Superior temporal gyrus (tissue), 1 donor: ENCODE results near the gene PRPSAP1.

Experiments used
- DNase-seq: peaks from one replicate; pipeline ENCODE4 v3.0.0-alpha.2; 2016; ENCODE audit errors: extremely low spot score

PRPSAP1 gene

DNA sequence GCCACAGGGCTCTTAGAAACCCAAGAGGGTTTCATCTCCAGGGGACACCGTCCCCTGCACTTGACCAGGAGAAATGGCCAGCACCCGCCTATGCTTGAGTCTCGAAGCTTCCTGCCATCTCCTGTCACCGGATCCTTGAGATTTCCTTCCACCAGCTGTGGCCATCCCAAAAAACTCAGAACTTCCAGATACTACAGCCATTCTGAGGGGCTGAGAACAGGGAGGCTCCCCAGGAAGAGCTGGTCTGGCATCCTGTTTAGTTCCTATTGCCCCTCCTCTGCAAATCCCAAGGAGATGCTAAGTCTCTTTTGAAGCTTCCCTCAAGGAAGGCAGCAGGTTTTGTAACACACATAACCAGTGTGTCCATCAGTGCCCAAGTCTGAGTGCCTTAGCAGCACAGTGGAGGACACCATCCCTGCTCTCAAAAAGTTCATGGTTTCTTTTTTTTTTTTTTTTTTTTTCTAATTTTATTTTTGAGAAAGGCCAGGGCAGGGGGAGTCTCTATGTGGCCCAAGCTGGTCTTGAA lies 86.6 kb downstream of the PRPSAP1 start:
- no peak for DNase-seq

DNA sequence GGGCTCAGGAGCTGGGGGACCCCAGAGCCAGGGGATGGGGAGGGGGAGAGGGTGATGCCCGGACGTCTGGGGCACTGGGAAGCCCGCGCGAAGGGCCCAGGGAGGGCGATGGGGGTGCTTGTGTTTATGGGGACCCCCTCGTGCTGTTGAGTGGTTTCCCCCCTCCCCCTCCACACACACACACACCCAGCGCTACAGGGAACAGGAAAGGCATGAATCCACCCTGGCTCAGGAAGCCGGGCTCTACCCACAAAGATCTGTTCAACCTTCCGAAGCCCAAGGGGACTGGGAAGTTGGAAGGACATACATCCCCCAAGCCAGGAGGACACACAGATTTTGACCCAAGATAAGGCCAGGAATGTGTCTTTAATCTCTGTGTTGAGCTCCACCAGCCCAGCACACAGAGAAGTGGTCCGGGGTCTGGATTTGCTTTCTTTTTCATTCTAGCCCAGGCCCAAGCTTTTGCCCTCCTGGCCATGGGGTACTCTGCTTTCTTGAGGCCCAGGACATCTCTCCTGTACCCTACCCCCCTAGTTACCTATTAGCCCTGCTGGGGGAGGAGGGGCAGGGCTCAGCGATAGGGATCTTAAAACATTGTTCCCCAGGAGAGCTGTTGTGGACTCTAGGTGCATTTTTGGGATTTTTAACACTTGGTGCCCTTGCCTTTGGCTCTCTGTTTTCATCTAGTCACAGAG lies 87.3 kb downstream of the PRPSAP1 start:
- DNase-seq = no peak

DNA sequence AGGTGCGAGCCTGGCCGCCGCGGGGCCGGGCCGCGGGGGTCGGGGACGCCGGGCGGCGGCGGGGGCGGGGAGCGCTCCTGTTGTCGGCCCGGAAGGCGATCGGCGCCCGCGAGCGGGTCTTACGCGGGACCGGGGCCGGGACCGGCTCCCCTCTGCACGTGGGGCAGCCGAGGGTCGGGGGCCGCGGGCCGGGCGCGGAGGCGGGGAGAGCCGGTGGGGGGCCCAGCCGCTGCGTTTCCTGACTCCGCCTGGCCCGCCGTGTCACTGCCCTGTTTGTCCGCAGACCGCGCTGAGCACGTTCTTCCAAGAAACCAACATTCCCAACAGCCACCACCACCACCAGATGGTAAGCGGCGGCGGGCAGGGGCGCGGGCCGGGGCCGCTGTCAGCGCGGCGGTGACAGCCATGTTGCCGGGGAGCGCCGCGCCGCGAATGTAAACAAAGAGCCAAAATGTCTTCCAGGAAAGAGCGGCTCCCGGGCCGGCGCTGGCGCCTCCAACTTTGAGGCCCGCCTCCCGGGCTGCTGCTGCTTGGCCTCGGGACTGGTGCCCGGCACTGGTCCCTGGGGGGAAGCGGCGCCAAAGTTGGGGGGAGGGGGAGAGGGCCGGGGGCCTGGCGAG lies 88.0 kb downstream of the PRPSAP1 start:
- DNase-seq = no peak

DNA sequence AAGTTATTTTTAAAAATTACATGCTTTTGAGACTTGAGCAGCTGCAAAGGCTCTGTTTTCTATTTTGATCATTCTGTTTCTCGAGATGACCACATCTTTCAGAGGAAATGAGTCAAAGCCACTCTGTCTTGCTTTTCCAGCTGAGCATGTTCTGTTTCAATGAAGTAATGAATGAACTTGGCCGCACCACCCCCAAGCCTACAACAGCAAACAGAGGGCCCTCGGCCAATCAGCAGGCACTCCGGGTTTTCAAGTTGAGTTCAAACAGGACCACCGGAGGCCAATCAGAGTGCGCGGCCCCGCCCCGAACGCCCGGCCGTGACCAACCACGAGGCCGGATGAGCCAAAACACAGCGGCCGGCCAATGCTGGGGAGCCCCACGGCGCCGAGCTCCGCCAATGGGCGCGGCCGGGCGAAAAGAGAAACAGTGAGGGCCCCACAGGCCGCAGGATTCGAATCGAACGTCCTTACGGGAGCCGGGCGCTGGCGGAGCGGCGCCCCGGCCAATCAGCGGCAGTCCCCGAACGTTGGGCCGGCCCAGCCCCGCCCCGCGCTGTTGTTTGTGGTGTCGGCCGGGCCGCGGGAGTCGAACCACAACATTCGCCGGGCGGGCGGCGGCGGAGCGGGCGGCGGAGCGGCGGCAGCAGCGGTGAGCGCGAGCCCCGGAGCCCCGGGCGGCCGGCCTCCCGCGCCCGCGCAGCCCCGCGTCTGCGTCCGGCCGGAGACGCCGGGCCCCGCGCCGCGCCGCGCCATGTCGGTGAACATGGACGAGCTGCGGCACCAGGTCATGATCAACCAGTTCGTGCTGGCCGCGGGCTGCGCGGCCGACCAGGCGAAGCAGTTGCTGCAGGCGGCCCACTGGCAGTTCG lies 88.7 kb downstream of the PRPSAP1 start, which contains the start of gene UBALD2:
TSS of gene UBALD2 (plus strand) at position 594 of the 869 bp plus-strand sequence. CDS start at position 752, 158 bp downstream.
- peak; percentile 99 for DNase-seq

DNA sequence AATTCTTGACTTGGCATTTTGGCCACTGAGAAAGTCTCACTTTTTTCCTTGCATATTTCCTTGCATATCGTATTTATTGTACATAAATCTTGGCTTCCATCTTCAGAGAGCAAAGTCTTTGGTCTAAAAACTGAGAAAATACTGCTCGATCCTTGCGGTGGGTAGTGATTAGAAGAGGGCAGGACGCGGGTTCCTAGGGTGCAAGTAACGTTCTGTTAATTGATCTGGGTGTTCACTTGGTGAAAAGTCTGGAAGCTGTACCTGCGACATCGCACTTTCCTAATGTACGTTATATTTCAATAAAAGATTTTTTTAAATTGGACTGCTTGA lies 89.3 kb downstream of the PRPSAP1 start:
- DNase-seq = no peak

DNA sequence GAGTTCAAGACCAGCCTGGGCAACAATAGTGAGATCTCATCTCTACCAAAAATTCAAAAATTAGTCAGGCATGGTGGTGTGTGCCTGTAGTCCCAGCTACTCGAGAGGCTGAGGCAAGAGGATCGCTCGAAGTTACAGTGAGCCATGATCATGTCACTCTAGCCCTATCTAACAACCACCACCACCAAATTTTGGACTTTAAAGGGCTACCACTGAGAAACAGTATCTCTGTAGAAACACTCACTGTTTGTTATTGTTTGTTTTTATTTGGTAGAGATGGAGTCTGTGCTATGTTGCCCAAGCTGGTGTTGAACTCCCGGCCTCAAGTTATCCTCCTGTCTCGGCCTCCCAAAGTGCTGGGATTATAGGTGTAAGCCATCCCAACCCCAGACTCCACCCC lies 89.8 kb downstream of the PRPSAP1 start:
- no peak for DNase-seq

DNA sequence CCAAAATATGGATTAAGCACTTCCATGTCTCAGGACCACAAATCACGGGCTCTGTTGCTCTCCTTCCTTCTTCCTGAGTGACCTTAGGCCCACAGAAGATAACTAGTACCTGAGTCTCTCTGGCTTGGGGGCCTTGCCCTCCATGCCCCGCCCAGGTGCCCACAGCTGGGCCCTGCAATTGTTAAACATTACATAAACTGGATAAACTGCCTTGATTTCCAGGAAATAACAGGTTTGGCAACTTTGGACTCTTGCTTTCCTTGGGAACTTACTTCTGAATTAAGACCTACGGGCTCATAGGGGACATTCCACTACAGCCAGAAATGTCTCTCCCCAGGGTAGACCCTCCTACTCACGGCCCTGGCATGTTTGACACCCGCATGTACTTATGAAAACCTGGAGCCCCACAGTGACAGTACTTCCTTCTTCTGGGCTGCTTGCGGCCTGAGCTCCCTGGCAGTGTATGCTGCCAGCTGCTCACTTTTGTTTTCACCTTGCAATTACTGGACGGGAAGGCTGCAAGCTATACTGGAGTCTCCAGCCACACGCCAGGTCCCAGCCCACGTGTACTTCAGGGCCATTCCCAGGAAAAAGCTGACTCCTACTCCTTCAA lies 90.9 kb downstream of the PRPSAP1 start:
- no peak for DNase-seq

DNA sequence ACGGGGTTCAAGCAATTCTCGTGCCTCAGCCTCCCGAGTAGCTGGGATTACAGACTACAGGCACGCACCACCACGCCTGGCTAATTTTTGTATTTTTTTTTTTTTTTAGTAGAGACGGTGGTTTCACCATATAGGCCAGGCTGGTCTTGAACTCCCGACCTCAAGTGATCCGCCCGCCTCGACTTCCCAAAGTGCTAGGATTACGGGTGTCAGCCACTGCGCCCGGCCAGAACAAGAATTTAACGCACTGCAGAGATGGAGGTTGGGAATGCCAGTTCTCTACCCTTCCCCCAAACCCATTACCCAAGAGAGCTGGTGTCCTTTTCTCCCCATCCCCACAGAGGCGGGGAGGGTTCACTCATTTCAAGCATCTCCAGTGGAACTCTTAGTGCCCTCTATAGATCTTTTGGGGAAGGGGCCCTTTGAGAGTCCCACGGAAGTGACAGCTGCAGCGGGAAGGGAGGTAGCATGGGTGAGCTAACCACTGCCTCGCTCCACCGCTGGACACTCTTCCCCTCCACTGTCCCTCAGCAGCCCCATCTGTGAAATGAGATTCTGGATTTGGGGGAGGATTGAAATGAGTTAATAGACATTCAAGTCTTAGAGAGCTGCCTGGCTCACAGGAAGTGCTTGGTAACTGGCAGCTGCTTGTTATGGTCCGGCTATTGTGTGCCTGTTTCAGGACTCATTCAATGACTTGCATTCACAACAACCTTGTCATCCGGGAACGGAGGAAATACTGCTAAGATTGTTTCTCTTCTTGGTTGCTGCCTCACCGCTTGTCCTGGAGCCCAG lies 92.1 kb downstream of the PRPSAP1 start:
- DNase-seq = no peak

DNA sequence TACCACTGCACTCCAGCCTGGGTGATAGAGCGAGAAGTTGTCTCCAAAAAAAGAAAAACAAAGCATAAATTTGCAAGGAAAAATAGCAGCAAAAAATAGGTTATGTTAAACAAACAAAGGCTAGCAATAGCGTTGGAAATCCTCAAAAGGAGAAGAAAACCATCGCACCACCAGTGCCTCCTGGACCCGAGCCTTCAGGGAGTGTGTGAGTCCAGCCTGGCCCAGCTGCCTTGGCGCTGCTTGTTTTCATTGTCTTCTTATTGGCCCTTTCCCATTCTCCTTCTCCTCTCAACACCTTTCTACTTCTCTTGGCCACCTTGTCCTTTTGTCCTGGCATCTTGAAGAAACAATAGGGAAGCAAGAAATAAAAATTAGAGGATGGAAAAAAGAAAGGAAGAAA lies 93.0 kb downstream of the PRPSAP1 start:
- DNase-seq = no peak

DNA sequence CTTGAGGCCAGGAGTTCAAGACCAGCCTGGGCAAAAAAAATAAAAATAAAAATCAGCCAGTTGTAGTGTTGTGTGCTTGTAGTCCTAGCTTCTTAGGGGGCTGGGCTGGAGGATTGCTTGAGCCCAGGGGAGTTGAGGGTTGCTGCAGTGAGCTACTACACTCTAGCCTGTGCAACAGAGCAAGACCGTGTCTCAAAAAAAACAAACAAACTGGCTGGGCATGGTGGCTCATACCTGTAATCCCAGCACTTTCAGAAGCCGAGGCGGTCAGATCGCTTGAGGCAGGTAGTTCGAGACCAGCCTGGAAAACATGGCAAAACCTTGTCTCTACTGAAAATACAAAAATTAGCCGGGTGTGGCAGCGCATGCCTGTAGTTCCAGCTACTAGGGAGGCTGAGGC lies 93.5 kb downstream of the PRPSAP1 start:
- DNase-seq = no peak
